HL-60 (cell line): ENCODE measurements around the gene NR3C2.

Experiments
- DNase-seq, 2 experiments: peaks; one replicate each; pipeline ENCODE4 v3.0.0-alpha.2; 2010 to 2020; ENCODE audit warnings: low read depth in 1 of 2, low spot score in 1 of 2
- H3K27ac ChIP-seq: fragments of 250-450 bp; sonication (Bioruptor Pico); replicated peaks from 2 replicates; pipeline ENCODE4 v1.5.1; 2020; ENCODE audit warnings: mild to moderate bottlenecking, moderate library complexity
- H3K27me3 ChIP-seq: fragments of 250-450 bp; sonication (Bioruptor Pico); 2 replicates; pipeline ENCODE4 v1.5.1; 2021; ENCODE audit warnings: mild to moderate bottlenecking, moderate library complexity; ENCODE audit not compliant: insufficient read depth, poor library complexity, severe bottlenecking
- H3K4me3 ChIP-seq: replicated peaks from 2 replicates; pipeline ENCODE4 v1.5.1; 2011; ENCODE audit warnings: mild to moderate bottlenecking, control low read depth, low read length; ENCODE audit not compliant: insufficient read depth
- GABPA ChIP-seq: IDR thresholded peaks from 2 replicates; pipeline ENCODE4 v1.6.1; 2012; ENCODE audit warnings: low read depth
- POLR2AphosphoS5 ChIP-seq: IDR thresholded peaks from 2 replicates; pipeline ENCODE4 v1.6.1; 2012; ENCODE audit warnings: low read depth
- SPI1 ChIP-seq: IDR thresholded peaks from 2 replicates; pipeline ENCODE4 v1.6.1; 2012; ENCODE audit warnings: low read depth, mild to moderate bottlenecking, borderline replicate concordance
- TF ChIP-seq, protein P1 (sequence below): IDR thresholded peaks from 2 replicates; pipeline ENCODE4 v1.6.1; 2012; ENCODE audit warnings: low read depth; ENCODE audit not compliant: insufficient replicate concordance
- TF ChIP-seq, protein P2 (sequence below): IDR thresholded peaks from one replicate; pipeline ENCODE4 v1.5.1; 2011; ENCODE audit warnings: low read length, control low read depth, inconsistent platforms; ENCODE audit not compliant: insufficient read depth

The NR3C2 gene

GRCh38 chr4:148103597-148104355 is 338.4 kb downstream of the NR3C2 start:
- TF ChIP-seq, protein P1, sequence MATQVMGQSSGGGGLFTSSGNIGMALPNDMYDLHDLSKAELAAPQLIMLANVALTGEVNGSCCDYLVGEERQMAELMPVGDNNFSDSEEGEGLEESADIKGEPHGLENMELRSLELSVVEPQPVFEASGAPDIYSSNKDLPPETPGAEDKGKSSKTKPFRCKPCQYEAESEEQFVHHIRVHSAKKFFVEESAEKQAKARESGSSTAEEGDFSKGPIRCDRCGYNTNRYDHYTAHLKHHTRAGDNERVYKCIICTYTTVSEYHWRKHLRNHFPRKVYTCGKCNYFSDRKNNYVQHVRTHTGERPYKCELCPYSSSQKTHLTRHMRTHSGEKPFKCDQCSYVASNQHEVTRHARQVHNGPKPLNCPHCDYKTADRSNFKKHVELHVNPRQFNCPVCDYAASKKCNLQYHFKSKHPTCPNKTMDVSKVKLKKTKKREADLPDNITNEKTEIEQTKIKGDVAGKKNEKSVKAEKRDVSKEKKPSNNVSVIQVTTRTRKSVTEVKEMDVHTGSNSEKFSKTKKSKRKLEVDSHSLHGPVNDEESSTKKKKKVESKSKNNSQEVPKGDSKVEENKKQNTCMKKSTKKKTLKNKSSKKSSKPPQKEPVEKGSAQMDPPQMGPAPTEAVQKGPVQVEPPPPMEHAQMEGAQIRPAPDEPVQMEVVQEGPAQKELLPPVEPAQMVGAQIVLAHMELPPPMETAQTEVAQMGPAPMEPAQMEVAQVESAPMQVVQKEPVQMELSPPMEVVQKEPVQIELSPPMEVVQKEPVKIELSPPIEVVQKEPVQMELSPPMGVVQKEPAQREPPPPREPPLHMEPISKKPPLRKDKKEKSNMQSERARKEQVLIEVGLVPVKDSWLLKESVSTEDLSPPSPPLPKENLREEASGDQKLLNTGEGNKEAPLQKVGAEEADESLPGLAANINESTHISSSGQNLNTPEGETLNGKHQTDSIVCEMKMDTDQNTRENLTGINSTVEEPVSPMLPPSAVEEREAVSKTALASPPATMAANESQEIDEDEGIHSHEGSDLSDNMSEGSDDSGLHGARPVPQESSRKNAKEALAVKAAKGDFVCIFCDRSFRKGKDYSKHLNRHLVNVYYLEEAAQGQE: no peak
- TF ChIP-seq, protein P2, sequence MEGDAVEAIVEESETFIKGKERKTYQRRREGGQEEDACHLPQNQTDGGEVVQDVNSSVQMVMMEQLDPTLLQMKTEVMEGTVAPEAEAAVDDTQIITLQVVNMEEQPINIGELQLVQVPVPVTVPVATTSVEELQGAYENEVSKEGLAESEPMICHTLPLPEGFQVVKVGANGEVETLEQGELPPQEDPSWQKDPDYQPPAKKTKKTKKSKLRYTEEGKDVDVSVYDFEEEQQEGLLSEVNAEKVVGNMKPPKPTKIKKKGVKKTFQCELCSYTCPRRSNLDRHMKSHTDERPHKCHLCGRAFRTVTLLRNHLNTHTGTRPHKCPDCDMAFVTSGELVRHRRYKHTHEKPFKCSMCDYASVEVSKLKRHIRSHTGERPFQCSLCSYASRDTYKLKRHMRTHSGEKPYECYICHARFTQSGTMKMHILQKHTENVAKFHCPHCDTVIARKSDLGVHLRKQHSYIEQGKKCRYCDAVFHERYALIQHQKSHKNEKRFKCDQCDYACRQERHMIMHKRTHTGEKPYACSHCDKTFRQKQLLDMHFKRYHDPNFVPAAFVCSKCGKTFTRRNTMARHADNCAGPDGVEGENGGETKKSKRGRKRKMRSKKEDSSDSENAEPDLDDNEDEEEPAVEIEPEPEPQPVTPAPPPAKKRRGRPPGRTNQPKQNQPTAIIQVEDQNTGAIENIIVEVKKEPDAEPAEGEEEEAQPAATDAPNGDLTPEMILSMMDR: no peak
- no peak for TF ChIP-seq POLR2AphosphoS5
- no peak for TF ChIP-seq GABPA
- TF ChIP-seq SPI1: no peak
- Histone ChIP-seq H3K27ac (no peak overlapping the region), H3K4me3 (no peak overlapping the region), H3K27me3 (no peaks in the 10 kb centered on the region)
- DNase-seq: no peak

DNA sequence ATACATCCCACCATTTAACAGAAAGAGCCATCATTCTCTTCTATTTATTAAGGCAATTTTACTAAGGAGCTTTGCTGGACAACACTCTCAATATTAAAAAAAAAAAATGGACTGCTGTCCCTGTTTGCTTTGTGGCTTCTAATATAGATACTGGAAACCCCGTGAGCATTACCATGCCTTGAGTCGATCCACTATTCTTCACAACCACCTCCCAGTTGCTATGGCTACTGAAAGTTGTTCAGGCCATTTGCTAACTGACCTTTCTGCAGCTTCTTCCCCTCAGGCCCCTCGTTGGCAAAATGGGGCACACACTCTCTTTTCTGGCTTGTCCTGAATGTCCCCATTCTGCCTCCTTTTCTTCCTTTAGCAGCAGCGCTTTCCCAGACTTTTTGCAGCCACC is 340.4 kb downstream of the NR3C2 start:
- DNase-seq: no peak
- Histone ChIP-seq H3K27me3 (no peaks in the 10 kb centered on the region), H3K4me3 (no peak overlapping the region), H3K27ac (no peak overlapping the region)
- no peak for TF ChIP-seq SPI1
- TF ChIP-seq, protein P2: no peak
- TF ChIP-seq GABPA: no peak
- TF ChIP-seq, protein P1: no peak
- TF ChIP-seq POLR2AphosphoS5: no peak

- TF ChIP-seq GABPA: no peak
- TF ChIP-seq, protein P1: no peak
- no peak for TF ChIP-seq SPI1
- TF ChIP-seq, protein P2: no peak
- no peaks in the 10 kb centered on the region for H3K27me3 ChIP-seq
These were observed 341.0 kb downstream of the NR3C2 start for GRCh38 chr4:148101235-148101634.

More at GRCh38 chr4:148101235-148101634, 341.0 kb downstream of the NR3C2 start:
- H3K4me3 ChIP-seq: no peak overlapping the region
- no peak for DNase-seq
- no peak overlapping the region for H3K27ac ChIP-seq
